K562 (cell line): Measurements from ENCODE around the gene MICAL2. TPM values are rescaled to one million over a fixed set of nuclear protein-coding genes. Genes with fewer than 3 reads are reported as not detected.
A peak's percentile ranks its signal among the peaks of the same experiment; 100 is the strongest.

Experiments
- ARID1B ChIP-seq: fragments of 450-650 bp; IDR thresholded peaks from 2 replicates; pipeline ENCODE4 v1.6.1; 2016; ENCODE audit warnings: antibody characterized with exemption, mild to moderate bottlenecking, inconsistent platforms
- ATF7 ChIP-seq: fragments of 450-650 bp; IDR thresholded peaks from 2 replicates; pipeline ENCODE4 v1.7.1; 2014; ENCODE audit warnings: mild to moderate bottlenecking, moderate library complexity
- CTBP1 ChIP-seq: fragments of 450-650 bp; IDR thresholded peaks from 2 replicates; pipeline ENCODE4 v1.6.1; 2016; ENCODE audit warnings: borderline replicate concordance
- DPF2 ChIP-seq: fragments of 450-650 bp; IDR thresholded peaks from 2 replicates; pipeline ENCODE4 v1.6.1; 2016
- HDAC1 ChIP-seq, 2 experiments: fragments of 450-650 bp; IDR thresholded peaks; 2 replicates each; pipeline ENCODE4 v1.6.1; 2016 to 2017; ENCODE audit warnings: inconsistent platforms in 1 of 2, mild to moderate bottlenecking in 1 of 2, moderate library complexity in 1 of 2
- JUND ChIP-seq, 2 experiments: IDR thresholded peaks; 2 replicates in 1 of 2; 3 replicates in 1 of 2; pipeline ENCODE4 v1.6.1; 2011; ENCODE audit warnings: borderline replicate concordance in 2 of 2, low read depth in 2 of 2, low read length in 2 of 2, improper control_type of control experiment in 1 of 2, missing biosample characterization in 1 of 2, missing genetic modification characterization in 1 of 2, missing genetic modification reagents in 1 of 2
- L3MBTL2 ChIP-seq: fragments of 450-650 bp; IDR thresholded peaks from 2 replicates; pipeline ENCODE4 v1.6.1; 2016; ENCODE audit warnings: mild to moderate bottlenecking, moderate library complexity
- MYC ChIP-seq, 2 experiments: fragments of 250-450 bp in 1 of 2; sonication (Bioruptor Pico) in 1 of 2; IDR thresholded peaks; 2 replicates each; pipeline versions ENCODE4 v1.5.1 to v1.6.1; 2012 to 2021; ENCODE audit warnings: low read depth in 2 of 2, borderline replicate concordance in 1 of 2, improper control_type of control experiment in 1 of 2, low read length in 1 of 2, mild to moderate bottlenecking in 1 of 2, moderate library complexity in 1 of 2
- NCOR1 ChIP-seq: fragments of 450-650 bp; IDR thresholded peaks from 2 replicates; pipeline ENCODE4 v1.6.1; 2016; ENCODE audit warnings: mild to moderate bottlenecking, moderate library complexity
- RCOR1 ChIP-seq, 2 experiments: IDR thresholded peaks; 2 replicates each; pipeline ENCODE4 v1.6.1; 2012; ENCODE audit warnings: low read depth in 2 of 2, low read length in 2 of 2, borderline replicate concordance in 1 of 2, improper control_type of control experiment in 1 of 2
- TAF1 ChIP-seq: IDR thresholded peaks from 2 replicates; pipeline ENCODE4 v1.6.1; 2011; ENCODE audit warnings: mild to moderate bottlenecking, low read length, moderate library complexity; ENCODE audit not compliant: insufficient read depth, control insufficient read depth, severe bottlenecking; ENCODE audit errors: extremely low read depth
- TEAD2 ChIP-seq: fragments of 450-650 bp; IDR thresholded peaks from 2 replicates; pipeline ENCODE4 v1.6.1; 2016; ENCODE audit warnings: missing genetic modification characterization, control low read depth, missing compliant biosample characterization
- TEAD4 ChIP-seq, 2 experiments: sonication (generic) in 1 of 2; formaldehyde crosslinking in 1 of 2; IDR thresholded peaks; 2 replicates each; pipeline versions ENCODE4 v1.6.1 to v1.8.0; 2012 to 2022; ENCODE audit warnings: borderline replicate concordance in 1 of 2, inconsistent platforms in 1 of 2, low read length in 1 of 2, mild to moderate bottlenecking in 1 of 2, missing genetic modification reagents in 1 of 2
- ZFX ChIP-seq: sonication (generic); formaldehyde crosslinking; IDR thresholded peaks from 2 replicates; pipeline ENCODE4 v1.8.0; 2022; ENCODE audit warnings: mild to moderate bottlenecking, missing genetic modification reagents, moderate library complexity
- polyA plus RNA-seq, 8 experiments: library from polyadenylated mRNA; depleted of rRNA in 4 of 8; stranded (reverse) in 5 of 8; unstranded in 3 of 8; fragments of >200 nt; fragmentation: Nextera tagmentation in 2 of 8; fragmentation: Illumina TruSeq in 1 of 8; extraction: Ambion mirVana in 2 of 8; extraction: Trizol in 1 of 8; gene quantifications; 2 replicates each; pipeline versions ENCODE4 v1.2.1 to v1.2.3, GENCODE V29; 2011 to 2014; ENCODE audit warnings: inconsistent platforms in 1 of 8, missing spikeins in 1 of 8
- total RNA-seq, 7 experiments: library from RNA; depleted of rRNA in 6 of 7; stranded (reverse); fragments of >200 nt in 6 of 7; fragmentation: Illumina TruSeq in 2 of 7; extraction: Trizol in 2 of 7; gene quantifications; 2 replicates each; pipeline versions ENCODE4 v1.2.1 to v1.2.3, GENCODE V29; 2011 to 2021; ENCODE audit warnings: low replicate concordance in 1 of 7
- TF ChIP-seq, protein P1 (sequence below), 2 experiments: fragments of 450-650 bp in 1 of 2; sonication (generic) in 1 of 2; formaldehyde crosslinking in 1 of 2; IDR thresholded peaks in 1 of 2; conservative IDR thresholded peaks in 1 of 2; 2 replicates each; pipeline versions ENCODE4 v1.6.1 to v1.8.1; 2016 to 2023; ENCODE audit warnings: mild to moderate bottlenecking in 2 of 2, moderate library complexity in 2 of 2, inconsistent platforms in 1 of 2, missing genetic modification reagents in 1 of 2
- TF ChIP-seq, protein P2 (sequence below): fragments of 450-650 bp; IDR thresholded peaks from 2 replicates; pipeline ENCODE4 v1.6.1; 2016
- TF ChIP-seq, protein P3 (sequence below), 2 experiments: fragments of 450-650 bp; conservative IDR thresholded peaks; 2 replicates each; pipeline ENCODE4 v1.6.1; 2017; ENCODE audit warnings: mild to moderate bottlenecking in 2 of 2, moderate library complexity in 2 of 2
- TF ChIP-seq, protein P4 (sequence below): IDR thresholded peaks from 2 replicates; pipeline ENCODE4 v1.6.1; 2012; ENCODE audit warnings: low read depth, low read length, improper control_type of control experiment, borderline replicate concordance

Gene MICAL2
- total and polyA plus RNA-seq, 9 of the 15 experiments (the other 6 are each of a cell fraction or from before 2014, with no cell fraction given): 4.7 to 64.2 (median 33.6) TPM

DNA sequence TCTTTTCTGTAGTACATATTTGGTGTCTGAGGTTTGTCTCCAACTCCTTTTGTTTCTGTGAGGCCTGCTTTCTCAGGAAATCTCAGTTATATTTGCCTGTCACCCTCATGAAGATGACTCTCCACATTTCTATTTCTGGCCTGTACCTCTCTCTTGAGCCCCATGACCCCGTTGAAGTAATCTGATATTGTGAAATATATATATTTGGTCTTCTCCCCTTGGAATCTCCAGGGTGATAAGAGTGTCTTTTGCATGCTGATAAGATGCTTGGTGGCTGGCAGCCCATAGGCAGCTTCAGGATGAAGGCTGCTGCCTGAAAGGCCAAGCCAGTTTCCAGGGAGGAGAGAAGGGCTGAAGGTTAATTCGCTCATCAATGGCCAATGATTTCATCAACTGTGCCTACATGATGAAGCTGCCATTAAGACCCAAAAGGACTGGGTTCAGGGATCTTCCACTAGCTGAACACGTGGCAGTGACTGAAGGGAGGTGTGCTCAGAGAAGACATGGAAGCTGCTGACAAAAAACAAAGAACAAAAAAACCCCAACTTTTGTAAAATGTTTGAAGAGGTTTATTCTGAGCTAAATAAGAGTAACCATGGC, 67.4 kb downstream of the MICAL2 start (continued):
- TF ChIP-seq, protein P1, sequence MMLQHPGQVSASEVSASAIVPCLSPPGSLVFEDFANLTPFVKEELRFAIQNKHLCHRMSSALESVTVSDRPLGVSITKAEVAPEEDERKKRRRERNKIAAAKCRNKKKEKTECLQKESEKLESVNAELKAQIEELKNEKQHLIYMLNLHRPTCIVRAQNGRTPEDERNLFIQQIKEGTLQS (IDR thresholded peaks at IDR 0.05): peak; percentile 26; the same call in 1 of the 2 replicates
- TF ChIP-seq, protein P1 (CRISPR knock-in tag; conservative IDR thresholded peaks at IDR 0.05): no peak
- TF ChIP-seq DPF2 (peak; percentile 61), TEAD4 (IDR thresholded peaks at IDR 0.05; ENCODE audit: low read length) (peak; percentile 59; the same call in 1 of the 2 replicates), TEAD4 (CRISPR knock-in tag; IDR thresholded peaks at IDR 0.05; ENCODE audit: borderline replicate concordance) (no peak), MYC (IDR thresholded peaks at IDR 0.05; ENCODE audit: low read depth, low read length) (0 out of 2 replicates have a peak, but pooled peaks have one; percentile 41), MYC (CRISPR knock-in tag; IDR thresholded peaks at IDR 0.05; ENCODE audit: borderline replicate concordance, low read depth) (no peak), ATF7 (peak; percentile 42; the same call in 1 of the 2 replicates), RCOR1 (IDR thresholded peaks at IDR 0.05; ENCODE audit: borderline replicate concordance in 1 of 2, low read depth in 2 of 2, low read length in 2 of 2) (peak; percentile 25 to 93; a peak in 3 of 4 replicates), TAF1 (no peak), ARID1B (peak; percentile 72), ZFX (peak; percentile 42; the same call in 1 of the 2 replicates), CTBP1 (peak; percentile 76), TEAD2 (tag) (no peak), HDAC1 (IDR thresholded peaks at IDR 0.05) (0 out of 4 replicates have a peak, but pooled peaks of 1 of the 2 experiments have one; percentile 14), NCOR1 (peak; percentile 62), L3MBTL2 (peak; percentile 60), JUND (IDR thresholded peaks at IDR 0.05; ENCODE audit: borderline replicate concordance, low read depth, low read length) (no peak; the same call in 1 of the 2 replicates), JUND (tag; IDR thresholded peaks at IDR 0.05; ENCODE audit: borderline replicate concordance, low read depth, low read length) (peak; percentile 28; the same call in 1 of the 3 replicates)
- TF ChIP-seq, protein P2, sequence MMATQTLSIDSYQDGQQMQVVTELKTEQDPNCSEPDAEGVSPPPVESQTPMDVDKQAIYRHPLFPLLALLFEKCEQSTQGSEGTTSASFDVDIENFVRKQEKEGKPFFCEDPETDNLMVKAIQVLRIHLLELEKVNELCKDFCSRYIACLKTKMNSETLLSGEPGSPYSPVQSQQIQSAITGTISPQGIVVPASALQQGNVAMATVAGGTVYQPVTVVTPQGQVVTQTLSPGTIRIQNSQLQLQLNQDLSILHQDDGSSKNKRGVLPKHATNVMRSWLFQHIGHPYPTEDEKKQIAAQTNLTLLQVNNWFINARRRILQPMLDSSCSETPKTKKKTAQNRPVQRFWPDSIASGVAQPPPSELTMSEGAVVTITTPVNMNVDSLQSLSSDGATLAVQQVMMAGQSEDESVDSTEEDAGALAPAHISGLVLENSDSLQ: 0 out of 2 replicates have a peak, but pooled peaks have one; percentile 17
- TF ChIP-seq, protein P3, sequence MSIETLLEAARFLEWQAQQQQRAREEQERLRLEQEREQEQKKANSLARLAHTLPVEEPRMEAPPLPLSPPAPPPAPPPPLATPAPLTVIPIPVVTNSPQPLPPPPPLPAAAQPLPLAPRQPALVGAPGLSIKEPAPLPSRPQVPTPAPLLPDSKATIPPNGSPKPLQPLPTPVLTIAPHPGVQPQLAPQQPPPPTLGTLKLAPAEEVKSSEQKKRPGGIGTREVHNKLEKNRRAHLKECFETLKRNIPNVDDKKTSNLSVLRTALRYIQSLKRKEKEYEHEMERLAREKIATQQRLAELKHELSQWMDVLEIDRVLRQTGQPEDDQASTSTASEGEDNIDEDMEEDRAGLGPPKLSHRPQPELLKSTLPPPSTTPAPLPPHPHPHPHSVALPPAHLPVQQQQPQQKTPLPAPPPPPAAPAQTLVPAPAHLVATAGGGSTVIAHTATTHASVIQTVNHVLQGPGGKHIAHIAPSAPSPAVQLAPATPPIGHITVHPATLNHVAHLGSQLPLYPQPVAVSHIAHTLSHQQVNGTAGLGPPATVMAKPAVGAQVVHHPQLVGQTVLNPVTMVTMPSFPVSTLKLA (conservative IDR thresholded peaks at IDR 0.05): peak in 1 of 2 experiments; percentile 39; a peak in 1 of 4 replicates
- TF ChIP-seq, protein P4, sequence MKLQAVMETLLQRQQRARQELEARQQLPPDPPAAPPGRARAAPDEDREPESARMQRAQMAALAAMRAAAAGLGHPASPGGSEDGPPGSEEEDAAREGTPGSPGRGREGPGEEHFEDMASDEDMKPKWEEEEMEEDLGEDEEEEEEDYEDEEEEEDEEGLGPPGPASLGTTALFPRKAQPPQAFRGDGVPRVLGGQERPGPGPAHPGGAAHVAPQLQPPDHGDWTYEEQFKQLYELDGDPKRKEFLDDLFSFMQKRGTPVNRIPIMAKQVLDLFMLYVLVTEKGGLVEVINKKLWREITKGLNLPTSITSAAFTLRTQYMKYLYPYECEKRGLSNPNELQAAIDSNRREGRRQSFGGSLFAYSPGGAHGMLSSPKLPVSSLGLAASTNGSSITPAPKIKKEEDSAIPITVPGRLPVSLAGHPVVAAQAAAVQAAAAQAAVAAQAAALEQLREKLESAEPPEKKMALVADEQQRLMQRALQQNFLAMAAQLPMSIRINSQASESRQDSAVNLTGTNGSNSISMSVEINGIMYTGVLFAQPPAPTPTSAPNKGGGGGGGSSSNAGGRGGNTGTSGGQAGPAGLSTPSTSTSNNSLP: 0 out of 2 replicates have a peak, but pooled peaks have one; percentile 32
